Suppressor macrophage treated with lipopolysaccharide for 4 hours (primary cell): ENCODE data around the gene GIPC3.
"Not testable (repeated sequence)": the region's sequence is repeated elsewhere in the genome, so short reads cannot be mapped to it uniquely, and the experiment has no call there.

Experiments
- DNase-seq: peaks from one replicate; pipeline ENCODE4 v3.0.0-alpha.2; 2020

GIPC3 gene

DNA sequence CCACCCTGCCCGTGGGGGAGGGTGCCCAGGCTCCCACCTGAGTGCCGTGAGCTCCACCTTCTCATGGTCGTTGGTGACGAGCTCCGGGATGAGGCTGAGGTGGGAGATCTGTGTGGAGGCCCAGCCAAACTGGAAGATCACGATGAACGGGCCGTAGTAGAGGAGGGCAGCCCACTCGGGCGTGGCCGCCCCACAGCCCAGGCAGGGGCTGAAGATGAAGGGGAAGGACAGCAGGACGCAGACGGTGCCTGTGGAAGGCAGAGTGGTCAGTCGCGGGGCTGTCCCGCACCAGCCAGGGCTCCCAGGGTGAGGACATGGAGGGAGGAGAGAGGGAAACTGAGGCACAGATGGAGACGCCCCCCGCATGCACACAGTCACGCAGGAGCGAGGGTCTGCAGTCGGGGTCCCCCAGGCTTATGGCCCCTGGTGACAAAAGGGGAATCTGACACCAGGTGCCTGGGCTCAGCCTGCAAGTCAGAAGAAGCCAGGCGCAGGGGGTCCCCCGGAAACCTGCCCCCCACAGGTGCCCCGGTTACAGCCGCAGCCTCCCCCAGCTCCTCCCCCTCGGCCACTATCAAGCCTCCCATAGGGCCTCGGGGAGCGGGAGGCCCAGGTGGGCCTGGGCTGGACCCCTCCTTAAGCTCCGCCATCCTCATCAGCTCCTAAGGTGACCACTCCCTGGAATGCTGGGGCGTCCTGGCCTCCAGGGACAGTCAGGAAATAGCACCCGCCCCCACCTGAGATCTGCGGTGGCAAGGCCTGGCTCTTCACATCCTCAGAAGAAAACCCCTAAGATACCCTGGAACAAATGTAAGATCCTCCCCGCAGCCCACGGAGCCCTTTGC, 34.1 kb upstream of the GIPC3 start:
- DNase-seq = no peak

DNA sequence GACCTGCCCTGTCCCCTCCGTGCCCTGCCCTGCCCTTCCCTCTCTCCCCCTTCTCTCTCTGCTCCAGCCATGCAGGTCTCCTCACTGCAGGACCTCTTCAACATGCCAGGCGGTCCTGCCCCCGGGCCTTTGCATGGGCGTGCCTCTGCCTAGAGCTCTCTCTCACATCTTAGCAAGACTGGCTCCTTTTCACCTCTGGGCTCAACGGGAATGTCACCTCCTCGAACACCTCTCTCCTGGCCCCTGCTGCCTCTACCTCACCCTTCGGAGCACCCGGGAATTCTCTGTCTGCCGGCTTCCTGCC, 33.5 kb upstream of the GIPC3 start:
- no peak for DNase-seq

DNA sequence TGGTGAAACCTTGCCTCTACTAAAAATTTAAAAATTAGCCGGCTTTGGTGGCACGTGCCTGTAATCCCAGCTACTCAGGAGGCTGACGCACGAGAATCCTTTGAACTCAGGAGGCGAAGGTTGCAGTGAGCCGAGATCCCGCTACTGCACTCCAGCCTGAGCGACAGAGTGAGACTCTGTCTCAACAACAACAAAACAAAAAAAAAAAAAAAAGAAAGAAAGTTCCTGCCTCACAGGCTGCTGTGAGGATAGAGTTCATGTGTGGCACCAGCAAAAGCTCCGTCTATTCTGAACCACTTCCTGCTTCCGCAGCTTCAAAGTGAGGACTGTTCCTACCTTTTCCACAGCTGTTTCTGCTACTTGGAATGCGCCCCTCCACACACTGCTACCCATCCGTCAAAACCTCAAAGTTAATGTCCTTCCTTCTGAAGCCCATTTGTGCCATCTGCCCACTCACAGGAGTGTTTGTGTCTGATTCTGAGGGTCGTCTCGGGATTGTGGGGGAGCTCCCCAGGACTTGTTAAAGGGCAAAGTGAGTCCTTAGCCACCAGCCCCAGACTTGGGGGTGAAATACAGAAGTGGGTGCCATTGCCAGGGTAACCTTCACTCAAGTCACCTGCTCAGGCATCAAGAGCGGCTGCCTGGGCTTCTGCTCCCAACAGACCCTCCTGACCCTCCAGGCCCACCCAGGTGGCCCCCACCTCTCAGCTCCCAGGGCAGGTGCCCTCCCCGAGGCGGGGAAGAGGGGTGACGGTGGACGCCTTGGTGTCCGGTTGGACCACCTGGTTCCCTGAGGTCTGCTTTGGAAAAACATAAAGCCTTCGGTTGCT, 30.8 kb upstream of the GIPC3 start:
- peak; percentile 51 for DNase-seq

DNA sequence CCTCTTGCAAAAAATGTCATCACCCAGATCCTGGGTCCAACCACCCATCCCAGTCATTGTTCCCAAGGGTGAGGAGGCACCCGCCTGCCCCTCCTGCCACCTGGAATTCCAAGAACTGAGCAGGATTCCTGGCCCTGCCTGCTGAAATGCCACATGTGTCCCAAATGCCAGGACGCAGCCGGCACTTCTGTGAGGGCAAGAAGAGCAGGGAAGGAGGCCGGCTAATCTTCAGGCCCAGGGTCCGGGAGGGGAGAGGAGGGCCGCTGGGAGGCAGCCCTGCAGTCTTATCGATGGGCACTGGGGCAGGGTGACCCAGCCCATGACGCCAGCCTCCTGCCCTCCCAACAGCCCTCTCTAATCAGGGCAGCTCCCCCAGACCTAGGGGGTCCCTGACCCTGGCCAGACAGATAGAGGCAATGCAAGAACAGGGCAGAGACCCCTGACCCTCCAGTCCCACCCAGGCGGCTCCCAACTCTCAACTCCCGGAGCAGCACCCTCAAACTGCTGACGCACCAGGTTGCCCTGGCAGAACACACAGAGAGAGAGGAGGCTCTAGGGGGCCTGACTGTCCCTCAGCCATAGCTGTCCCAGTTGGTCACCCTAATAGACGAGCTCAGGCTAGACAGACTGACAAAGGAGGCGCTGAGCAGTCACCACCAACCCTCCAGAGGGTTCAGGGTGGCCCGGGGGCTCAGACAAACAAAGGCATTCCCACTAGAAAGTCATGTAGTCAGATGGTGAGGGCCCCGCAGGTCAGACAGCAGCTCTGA, 29.4 kb upstream of the GIPC3 start:
- DNase-seq = no peak

DNA sequence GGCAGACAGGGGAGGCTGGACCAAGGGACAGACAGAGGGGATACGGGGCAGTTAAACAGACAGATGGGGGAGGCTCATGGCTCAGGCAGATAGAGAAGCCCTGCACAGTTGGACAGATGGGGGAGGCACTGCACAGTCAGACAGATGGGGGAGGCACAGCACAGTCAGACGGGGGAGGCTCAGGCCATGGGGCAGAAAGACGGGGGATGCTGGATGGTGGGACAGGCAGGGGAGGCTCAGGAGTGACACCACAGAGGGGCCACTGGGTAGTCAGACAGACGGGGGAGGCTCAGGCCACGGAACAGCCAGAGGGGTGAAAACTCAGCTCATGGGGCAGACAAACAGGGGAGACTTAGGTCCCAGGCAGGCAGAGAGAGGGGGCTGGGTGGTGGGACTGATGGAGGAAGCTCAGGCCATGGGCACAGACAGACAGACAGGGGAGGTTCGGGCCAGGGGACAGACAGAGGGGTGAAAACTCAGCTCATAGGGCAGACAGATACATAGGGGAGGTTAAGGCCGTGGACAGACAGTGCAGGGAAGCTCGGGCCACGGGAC, 28.8 kb upstream of the GIPC3 start:
- DNase-seq = no peak

DNA sequence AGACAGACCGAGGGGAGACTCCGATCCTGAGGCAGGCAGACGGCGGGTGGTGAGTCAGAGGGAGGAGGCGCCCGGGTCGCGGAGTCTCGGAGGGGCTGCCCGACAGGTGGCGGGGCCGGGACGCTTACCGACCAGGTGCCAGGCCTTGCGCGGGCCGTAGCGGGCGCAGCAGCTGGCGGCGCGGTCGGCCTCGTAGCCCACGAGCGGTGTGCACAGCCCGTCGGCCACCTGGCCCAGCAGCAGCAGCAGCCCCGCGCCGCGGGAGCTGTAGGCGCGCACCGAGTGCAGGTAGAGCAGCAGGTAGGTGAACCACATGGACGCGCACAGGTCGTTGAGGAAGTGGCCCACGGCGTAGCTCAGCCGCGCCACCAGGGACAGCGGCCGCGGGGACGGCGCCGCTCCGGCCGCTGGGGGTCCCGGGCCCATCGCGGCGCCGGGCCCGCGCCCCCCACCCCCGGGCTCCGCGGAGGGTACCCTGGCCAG, 28.3 kb upstream of the GIPC3 start:
- peak; percentile 57 for DNase-seq

DNA sequence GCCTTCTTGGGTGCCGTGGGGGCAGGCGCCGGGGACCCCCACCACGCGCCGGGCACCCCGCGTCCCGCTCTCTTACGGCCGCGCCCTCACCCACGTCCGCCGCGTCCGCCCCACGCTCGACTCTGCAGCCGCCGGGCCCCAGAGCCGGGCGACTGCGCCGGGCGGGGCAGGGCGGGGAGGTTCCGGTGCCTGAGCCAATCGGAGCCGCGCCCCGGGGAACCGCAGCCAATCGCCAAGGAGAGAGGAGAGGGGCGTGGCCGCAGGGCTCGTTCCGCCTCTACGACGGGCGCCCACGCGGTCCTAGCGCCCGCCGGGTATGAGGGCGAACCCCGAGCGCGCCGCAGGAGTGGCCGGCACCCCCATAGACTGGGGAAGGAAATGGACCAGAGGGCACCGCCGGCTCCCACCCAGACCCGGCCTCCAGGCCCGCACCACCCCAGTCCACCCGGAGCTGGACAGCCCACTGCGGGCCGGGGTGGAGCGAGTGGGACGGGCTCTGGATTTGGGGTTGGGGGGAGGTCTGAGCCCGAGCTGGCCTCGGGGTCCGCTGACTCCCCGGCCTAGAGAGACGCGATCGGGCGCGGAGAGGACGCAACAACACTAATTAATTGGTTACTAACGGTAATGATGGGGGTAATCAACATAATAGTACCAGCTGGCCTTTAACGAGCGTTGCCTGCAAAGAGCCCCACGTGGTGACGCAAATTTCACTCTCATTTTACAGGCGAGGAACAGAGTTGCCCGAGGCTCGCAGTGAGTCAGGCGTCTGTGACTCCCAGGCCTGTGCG, 27.6 kb upstream of the GIPC3 start, which contains the start of gene MFSD12:
Gene MFSD12 (minus strand): TSS at position 126 of the 788 bp plus-strand sequence. CDS start 183 bp downstream, outside the sequence.
- peak; percentile 98 for DNase-seq

DNA sequence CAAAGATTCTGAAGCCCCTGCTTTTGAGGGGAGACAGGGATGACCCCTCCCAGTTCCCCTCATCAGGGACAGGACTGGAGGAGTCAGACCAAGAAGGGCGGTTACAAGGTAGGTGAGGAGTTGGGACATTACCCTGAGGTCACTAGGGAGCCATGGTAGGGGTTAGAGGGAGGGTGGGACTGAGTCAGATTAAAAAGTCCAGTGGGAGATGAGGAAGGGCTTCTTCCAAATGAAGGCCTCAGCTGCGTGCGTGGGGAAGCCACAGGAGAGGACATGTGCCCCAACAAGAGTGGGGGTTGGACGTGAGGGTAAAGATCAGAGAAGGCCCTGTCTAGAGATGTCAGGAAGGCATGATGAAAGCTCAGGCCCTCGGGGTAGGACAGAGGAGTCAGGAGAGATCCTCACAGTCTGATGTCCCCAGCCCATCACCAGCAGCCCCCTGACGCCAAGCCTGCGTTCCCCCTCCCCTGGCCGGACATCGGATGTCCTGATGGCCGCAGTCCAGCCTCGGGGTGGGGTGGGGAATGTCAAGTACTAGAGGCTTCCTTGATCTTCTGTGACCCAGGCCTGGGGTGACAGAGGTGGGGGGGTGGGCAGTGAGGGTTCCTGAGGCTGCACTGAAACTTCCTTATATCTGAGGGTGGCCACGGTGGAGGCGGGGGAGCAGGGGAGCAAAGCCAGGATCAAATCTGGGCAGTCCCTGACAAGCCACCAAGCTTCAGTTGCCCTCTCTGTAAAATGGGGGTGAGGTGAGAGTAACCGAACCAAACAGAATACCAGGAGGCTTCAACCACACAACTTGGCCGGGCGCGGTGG, 21.4 kb upstream of the GIPC3 start:
- peak; percentile 51 for DNase-seq

DNA sequence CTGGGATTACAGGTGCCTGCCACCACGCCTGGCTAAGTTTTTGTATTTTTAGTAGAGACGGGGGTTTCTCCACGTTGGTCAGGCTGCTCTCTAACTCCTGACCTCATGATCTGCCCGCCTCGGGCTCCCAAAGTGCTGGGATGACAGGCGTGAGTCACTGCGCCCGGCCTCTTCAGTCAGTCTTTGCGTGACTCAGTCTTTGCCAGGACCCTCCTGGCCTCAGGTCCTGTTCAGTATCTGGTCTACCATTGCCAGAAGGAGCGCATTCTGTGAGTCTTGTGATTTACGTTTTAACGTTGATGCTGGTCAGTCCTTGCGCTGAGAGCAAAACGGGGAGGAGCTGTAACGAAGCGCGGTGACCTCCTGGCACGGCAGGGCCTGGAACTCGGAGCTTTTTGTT, 20.1 kb upstream of the GIPC3 start:
- no peak for DNase-seq

DNA sequence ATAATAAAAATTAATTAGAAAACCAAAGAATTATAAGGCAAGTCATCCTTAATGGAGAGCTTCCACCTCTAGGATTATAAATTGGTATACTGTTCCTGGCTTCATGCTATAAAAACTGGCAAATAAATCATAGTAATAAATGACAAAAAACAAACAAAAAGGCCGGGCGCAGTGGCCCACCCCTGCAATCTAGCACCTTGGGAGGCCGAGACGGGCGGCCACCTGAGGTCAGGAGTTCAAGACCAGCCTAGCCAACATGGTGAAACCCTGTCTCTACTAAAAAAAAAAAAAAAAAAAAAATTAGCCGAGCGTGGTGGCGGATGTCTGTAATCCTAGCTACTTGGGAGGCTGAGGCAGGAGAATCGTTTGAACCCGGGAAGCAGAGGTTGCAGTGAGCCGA, 15.2 kb upstream of the GIPC3 start:
- DNase-seq = not testable (repeated sequence)

DNA sequence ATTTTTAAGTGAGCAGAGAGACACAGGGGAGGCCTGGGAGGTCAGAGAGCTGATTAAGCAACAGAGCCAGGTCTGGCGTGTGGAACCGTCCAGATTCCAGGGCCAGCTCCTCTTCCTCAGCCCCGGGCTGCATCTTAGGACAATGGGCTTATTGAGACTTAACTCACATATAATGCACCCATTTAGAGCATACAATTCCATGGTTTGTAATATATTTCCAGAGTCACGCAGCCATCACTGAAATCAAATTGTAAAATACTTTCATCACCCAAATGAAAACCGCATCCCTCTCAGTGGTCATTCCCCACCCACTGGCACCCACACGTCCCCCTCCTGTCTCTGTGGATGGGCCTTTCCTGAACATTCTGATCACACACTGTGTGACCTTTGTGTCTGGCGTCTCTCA, 14.7 kb upstream of the GIPC3 start:
- DNase-seq = peak; percentile 65

DNA sequence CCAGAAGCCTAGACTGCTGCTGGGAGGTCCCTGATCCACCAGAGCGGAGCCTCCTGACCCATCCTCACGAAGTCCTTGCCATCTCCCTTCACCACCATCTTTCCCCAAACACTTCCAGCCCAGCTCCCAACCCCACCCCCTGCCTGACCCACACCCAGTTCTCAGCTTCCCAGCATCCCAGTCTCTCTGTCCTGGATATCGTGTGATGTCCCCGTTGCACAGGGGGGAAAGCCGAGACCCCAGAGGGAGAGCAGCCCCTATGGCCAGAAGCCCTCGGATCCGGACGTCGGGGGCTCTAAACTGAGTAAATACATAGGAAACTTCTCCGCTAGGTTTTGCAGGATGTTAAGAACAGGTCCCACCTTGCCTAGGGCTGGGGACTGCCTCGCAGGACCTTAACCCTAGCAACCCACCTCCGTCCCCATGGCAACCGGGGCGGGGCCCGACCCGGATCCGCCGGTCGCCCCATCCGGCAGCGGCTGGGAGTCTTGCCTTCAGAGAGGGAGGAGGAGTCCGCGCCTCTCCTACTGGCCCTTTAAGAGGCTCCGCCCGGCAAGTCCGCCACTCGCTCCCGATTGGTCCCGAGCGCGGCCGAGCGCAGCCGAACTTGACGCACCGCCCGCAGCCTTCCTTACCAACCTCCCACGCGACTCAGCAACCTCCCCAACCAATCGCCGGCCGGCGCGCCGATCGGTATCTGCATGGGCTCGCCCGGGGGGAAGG, 13.0 kb upstream of the GIPC3 start:
- peak; percentile 100 for DNase-seq

DNA sequence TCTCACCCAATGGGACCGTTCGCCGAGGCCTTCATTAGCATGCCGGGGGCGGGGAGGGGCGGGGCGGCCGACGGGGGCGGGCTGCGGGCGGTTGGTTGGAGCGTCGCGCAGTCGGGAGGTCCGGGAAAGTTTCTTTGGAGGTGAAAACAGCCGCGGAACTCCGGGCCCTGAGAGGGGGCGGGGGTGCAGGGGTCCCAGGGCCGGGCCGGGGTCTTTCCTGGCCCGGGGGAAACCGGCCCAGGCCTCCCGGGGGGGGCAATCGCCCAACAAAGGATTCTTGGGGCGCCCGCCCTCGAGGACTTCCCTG, 12.5 kb upstream of the GIPC3 start, which contains the start of gene HMG20B:
Gene HMG20B (plus strand): TSS at position 90 of the 307 bp plus-strand sequence. CDS start 366 bp downstream, outside the sequence.
- no peak for DNase-seq

DNA sequence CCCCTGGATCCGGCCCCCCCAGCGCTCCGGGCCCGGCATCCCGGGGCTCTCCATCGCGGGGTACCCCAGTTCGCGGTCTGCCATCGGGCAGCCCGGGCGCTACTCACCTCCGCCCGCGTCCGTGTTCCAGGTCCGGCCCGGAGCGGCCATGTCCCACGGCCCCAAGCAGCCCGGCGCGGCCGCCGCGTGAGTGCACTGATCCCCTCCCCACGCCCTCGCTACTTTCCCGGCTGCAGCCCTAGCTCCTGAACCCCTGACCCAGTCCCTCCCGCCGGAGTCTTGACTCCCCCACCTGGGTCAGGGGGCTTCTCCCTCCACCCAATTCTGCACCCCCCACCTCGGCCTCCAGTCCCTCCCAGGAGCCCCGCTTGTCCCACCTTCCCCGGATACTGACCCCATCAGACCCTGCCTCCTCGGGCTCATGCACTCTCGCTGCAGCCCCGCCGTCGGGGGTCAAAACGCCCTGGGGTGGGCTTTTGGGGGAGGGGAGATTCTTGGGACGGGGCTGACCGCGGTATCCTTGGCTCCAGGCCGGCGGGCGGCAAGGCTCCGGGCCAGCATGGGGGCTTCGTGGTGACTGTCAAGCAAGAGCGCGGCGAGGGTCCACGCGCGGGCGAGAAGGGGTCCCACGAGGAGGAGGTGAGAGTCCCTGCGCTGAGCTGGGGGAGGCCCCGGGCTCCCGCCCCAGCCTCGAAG, 12.0 kb upstream of the GIPC3 start:
- no peak for DNase-seq

DNA sequence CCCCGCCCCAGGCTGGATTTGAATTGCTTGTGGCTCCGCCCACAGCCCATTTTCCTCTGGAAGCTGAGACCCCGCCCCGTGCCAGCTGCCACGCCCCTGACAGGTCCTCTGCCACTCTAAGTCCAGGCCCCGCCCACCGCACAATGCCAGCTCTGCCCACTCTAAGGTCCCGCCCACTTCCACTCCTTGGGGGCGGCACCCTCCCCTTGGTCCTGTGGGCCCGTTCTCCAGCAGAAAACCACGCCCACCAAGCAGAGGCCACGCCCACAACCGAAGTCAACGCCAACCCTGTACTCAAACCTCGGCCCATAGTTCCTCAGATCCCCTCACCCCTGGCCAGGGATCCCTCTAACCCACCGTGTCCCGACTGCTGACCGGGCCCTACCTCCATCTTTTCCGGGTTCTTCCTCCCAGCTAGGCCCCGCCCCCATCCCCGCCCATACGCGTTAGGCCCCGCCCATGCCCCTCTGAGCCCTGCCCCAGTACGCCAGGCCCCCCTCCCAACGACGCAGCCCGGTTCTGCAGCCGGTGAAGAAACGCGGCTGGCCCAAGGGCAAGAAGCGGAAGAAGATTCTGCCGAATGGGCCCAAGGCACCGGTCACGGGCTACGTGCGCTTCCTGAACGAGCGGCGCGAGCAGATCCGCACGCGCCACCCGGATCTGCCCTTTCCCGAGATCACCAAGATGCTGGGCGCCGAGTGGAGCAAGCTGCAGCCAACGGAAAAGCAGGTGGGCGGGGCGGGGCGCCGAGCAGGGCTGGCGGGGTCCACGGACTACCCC, 11.2 kb upstream of the GIPC3 start:
- peak; percentile 99 for DNase-seq

DNA sequence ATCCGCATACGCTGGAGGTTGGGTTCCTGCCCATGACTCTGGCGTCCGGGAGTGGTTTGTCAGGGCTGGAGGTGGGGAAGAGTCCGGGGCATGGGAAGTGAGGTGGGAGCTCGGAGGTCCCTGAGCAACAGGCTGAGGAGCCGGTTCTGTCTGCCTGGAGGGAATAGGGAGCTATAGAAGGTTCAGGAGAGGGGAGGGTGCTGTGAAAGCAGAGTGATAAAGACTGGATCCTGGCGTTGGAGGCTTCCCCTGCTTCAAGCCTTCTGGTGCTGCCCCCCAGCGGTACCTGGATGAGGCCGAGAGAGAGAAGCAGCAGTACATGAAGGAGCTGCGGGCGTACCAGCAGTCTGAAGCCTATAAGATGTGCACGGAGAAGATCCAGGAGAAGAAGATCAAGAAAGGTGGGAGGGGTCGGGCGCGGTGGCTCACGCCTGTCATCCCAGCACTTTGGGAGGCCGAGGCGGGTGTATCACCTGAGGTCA, 10.0 kb upstream of the GIPC3 start:
- no peak for DNase-seq

DNA sequence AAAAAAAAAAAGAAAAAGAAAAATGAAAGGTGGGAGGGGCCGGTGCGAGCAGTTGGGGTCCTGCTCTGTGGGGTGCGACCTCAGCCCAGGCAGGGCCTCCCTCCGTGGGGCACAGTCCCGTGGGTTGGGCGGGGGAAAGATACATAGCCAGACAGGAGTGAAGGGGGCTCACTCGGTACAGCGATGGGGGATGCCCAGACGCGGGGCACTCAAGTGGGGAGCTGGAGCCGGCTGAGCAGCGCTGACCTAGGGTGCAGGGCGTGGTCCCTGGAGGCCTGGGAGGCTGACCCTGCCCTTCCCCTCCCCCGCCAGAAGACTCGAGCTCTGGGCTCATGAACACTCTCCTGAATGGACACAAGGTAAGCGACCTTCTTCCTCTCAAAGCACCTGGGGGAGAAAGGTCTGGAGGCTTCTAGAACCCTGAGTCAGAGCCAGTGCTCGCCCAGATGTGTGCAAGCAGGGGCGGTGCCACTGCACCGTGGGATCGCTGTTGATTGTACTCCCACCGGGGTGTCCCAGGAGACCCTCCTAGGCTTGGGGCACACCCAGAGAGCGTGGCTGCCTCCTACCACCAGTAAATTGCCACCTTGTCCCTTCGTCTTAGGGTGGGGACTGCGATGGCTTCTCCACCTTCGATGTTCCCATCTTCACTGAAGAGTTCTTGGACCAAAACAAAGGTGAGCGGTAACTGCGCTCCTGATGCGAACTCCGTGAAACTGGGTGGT, 9.2 kb upstream of the GIPC3 start:
- DNase-seq = no peak
